Measurements from ENCODE around the gene FRMD4A.
"Not testable (repeated sequence)": the region's sequence is repeated elsewhere in the genome, so short reads cannot be mapped to it uniquely, and the experiment has no call there.

Gene FRMD4A

DNA sequence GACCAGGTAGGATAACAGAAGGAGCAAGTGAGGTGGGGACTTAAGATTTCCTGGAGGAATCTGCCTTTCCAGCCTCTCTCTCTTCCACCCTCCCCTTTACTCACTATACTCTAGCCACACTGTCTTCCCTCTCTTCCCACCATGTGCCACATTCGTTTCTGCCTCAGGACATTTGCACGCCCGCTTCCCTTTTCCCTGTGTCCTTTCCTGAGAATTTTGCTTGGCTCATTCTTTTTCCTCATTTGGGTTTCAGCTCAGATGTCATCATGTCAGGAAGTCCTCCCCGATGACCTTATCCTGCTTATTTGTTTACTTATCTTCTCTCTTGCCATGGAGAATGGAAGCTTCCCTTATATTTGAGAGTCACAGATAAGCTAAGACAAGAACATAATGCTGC, 380.2 kb downstream of the FRMD4A start:
- no peak for DNase-seq (ENCODE audit: low read depth in 2 of 2)

DNA sequence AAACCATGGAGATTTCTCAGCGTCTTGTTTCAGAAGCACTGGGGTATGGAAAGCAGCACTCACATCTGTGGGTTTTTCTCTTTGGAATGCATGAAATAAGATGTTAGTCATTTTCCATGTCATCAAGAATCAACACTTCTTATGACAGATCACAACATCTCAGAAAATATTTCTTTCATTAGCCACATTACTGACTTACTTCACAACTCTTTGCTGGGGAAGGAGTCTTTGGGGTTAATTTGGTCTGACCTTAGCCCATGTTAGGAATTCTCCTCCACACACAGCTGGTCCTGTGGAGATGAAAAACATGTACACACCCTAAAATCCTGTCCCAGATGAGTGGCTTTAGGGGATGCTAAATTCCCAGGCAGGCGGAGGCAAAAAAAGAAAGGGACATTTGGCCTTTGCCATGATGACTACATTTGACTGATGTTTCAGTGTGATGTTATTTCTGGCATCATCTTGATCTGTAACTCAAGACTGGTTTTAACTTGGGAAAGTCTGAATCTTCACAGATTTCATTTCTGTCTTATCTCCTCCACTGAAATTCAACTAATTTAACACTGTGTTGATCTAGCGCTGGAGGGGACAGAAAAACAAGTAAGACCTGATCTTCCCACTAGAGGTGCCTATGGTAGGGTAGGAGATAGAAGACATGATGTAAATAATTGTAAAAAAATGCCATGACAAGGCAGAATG, 380.7 kb downstream of the FRMD4A start:
- DNase-seq (ENCODE audit: low read depth in 2 of 2): no peak

DNA sequence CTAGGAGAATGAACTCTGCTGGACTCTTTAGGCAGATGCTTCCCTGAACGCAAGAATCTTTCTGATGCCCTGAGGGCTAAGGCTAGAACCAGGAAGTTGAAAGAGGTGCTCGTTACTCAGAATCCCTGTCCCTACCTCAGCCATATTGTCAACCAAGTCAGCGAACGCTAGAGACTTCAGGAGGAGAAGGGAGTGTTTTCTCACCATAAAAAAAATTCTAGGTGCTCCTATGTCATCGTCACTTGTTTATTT, 384.6 kb downstream of the FRMD4A start:
- DNase-seq (ENCODE audit: low read depth in 2 of 2): no peak

DNA sequence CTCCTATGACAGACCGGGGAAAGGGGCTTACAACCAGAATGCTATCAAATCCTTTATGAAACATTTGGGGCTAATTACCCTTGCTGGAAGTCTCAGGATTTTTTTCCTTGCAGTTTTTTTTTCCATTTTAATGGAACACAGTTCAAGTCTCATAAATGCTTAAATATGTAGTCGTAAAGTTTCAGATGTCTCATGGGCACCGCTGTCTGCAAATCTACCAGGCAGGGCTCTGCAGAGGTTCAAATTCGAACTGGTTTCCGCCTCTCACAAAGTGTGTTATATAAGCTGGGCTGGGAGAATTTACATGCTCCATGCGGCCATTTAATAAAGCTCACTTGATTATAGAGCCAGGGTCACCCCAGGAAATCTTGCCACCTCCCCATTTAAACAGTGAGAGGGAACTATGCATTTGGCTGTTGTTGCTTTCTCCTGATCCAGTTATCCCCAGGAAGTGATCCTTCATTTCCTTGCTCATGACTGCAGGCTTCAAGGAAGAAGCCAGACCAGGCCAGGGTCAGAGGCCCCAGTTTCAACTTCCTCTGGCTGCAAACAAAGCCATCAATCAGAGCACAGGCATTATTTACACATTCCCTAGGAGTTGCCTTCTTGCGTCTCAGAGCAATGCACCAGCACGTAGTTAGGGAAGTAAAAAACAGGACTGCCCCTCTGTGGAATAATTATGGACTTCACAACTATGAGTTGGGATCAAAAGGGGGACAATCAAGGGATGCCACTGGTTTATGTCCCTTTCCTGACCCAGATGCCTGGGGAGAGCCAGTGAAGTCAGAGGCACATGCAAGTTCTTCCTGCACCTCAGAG, 385.1 kb downstream of the FRMD4A start:
- DNase-seq (ENCODE audit: low read depth in 2 of 2): no peak

DNA sequence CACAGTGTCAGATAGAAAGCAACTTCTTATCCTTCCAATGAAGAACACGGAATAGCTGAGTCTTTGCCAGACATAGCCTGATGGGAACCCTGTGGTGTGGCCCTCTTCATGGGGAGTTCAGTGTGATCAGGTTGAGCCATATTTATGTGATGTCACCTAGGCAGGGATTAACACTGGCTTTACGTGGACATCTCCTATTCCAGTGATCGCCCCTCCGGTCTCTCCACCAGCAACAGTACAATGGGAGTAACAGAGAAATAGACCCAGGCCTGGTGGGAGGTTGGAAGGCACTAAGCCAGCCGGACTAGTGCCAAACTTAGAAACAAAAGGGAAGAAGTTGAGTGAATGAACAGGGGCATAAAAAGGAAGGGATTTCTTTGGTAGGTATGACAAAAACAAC, 385.9 kb downstream of the FRMD4A start:
- no peak for DNase-seq (ENCODE audit: low read depth in 2 of 2)

DNA sequence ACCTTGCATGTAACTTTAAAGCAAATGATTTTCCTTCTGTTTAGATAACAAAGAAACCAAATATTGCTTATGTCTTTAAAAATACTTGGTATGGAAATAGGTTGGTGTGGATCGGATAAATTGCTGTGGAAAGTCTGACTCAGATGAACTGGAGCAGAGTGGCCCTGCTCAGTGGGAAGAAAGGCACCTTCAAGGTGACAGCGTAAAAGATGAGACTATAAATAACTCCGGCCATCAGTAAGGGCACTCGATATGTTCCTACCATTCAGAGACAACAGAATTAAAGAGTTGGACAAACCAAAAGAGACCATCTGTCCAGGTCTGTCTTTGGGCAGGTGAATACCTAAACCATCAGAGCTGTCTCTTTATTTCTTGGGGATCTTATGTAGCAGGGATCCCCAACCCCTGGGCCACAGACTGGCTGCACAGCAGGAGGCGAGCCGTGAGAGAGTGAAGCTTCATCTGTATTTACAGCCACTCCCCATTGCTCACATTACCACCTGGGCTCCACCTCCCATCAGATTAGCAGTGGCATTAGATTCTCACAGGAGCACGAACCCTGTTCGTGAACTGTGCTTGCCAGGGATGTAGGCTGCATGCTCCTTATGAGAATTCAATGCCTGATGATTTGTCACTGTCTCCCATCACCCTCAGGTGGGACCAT, 386.9 kb downstream of the FRMD4A start:
- DNase-seq (ENCODE audit: low read depth in 2 of 2): no peak

DNA sequence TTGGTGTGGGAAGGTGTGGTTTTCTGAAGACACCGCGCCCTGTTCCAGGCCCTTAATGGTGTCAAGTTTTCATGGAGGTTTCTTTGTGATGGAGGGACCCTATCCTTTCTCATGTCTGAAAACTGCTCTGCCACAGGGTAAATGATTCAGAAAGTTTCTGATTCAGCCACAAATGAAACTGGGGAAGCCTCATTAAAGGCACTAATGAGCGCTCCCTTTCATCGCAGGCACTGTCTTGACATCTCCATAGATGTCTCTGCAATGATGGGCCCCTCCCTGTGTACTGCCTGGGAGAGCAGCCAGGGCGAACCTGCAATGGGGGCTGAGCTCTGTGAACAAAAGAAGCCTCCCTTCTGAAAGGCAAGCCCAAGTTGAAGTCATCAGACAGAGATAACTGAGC, 388.7 kb downstream of the FRMD4A start:
- DNase-seq (ENCODE audit: low read depth in 2 of 2): no peak

DNA sequence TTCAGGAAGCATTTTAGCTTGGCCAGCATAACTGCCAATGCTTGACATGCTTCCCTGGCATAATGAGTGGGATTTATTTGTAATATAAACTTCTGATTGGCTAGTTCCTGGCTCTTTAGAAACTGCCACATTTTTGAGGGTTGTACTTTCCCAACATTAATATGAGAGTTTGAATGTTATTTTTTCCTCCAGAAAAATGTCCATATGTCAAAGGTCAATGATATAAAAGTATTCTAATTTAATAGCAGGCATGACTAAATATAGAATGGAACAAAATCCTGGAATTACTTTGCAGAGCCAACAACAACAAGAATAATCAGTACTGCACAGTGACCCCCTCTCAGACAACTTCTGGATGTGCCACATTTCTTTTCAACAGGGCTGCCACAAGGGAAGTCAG, 391.3 kb downstream of the FRMD4A start:
- DNase-seq (ENCODE audit: low read depth in 2 of 2): no peak

DNA sequence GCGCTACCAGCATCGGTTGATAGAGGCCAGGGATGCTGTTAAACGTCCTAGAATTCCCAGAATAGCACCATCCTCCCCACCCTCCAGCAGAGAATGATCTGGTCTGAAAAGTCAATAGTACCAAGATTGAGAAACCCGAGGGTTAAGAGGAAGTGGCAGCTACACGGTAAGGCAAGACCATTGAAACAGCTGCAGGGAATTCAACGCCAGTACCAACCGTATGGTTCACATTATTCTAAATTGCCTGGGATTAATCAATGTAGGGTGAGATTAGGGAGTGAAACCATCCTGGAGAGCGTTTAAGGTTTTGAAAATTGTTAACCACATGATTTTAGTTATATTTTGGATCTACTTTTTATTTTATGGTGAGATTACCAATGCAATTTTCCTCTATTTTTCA, 391.8 kb downstream of the FRMD4A start:
- no peak for DNase-seq (ENCODE audit: low read depth in 2 of 2)

DNA sequence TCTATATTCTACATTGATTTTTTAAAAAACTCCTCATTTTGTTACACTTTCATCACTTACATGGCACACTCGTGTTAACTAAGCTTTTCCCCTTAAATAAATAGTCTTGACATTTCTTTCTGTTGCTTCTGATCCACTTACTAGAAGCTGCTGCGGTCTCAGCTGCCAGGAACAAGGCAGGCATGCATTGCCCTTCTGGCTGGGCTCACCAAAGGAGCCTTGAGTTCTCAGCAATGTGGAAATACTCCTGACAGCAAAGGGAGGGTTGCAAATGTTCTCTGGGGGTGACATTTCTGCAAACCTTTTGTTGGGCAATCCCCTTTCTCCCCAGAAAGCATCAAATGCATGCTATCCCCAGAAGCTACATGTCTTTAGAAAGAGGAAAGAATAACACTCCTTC, 393.9 kb downstream of the FRMD4A start:
- no peak for DNase-seq (ENCODE audit: low read depth in 2 of 2)

DNA sequence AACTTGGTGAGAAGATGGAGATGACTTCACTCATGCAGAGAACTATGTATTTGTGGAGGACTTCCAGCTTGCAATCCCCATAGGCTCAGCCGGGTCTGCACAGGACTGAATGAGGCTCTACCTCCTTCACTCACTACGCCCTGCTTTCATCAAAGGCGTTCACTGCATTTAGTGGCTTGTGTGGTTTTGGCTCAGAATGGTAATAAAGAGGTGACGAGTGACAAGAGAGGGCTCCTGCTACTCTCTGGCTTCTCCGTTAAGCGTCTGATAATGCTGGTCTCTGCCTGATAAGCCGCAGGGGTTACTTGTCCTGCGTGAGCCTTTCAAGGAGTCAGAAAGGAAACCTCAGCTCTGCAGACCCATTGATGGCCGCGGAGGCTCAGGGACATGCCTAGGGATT, 400.6 kb downstream of the FRMD4A start:
- DNase-seq (ENCODE audit: low read depth in 2 of 2): no peak

DNA sequence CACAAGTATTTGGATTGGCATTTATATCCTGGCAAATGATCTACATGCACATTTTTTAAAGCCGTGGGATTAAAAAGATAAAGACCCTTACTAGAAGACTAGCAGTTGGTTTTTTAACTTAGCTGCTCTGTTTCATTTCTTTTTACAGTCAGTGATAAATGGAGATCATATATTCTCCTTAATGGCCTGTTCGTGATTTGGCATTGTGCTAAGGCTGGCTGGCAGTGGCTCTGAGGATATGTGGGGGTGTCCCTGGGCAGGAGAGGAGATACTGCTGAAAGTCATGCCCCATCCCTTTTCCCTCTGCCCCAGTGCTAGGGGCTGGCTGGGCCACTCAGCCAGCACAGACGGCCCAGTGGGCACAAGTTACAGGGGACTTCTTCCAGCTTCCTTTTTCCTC, 402.3 kb downstream of the FRMD4A start:
- no peak for DNase-seq (ENCODE audit: low read depth in 2 of 2)

DNA sequence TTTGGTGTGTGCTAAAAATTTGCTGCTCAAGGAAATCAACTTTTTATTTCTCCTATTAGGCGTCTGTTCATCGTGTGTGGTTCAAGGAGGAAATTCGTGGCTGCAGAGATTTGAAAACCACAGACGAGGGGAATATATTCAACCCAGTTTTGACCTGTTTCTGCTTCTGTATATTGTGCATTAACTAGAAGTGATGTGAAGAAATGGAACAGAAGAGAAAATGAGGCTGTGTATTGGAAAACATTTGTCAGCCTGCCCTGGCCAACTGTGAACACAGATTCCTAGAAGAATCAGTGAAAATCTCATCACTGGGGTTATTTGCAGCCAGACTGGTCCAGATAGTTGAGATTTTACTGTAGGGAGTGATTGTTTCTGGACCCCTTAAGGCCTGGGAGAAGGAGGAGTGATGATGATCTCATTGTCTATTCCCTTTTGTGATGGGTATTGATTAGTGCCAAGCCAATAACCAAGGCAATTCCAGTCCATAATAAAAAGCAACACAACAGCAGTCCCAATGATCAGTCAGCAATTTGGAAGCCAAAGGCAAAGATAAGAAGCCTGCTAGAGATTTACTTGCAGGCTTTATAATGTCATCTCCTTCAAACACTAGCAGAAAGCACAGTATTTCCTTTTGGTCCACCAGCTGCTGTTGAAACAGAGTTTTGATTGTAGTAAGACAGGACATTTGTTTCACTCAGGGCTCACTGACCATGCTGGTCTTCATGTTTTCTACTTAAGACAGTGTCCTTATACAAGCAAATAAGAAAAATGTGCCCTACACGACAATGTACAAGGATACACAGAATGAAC, 404.5 kb downstream of the FRMD4A start:
- DNase-seq (ENCODE audit: low read depth in 2 of 2): no peak

DNA sequence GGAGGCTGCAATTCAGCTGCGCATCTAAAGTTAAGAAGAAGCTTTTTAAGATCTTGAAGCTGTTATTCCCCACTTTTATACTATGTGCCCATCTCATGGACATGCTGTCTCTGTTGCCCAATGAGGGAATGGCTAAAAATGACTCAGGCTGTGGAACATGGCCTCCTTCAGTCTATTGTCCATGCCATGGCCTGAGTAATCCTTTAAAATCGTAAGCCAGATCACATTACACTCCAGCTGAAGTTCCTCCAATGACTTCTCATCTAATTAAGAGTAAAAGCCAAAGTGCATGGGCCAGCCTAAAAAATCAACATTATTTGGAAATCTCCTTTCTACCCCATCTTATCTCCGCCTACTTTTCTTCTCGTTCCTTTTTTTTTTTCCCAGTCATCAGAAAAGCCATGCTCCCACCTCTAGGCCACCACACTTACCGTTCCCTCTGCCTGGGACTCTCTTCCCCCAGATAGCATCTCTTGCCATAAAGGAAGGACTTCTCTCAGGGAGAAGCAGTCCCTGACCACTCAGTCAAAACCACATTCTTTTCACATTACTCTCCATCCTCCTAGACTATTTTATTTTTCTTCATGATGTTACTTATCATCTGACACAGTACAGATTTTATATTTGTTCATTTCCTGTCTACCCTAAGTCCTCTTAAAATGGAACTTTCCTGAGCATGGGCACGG, 406.5 kb downstream of the FRMD4A start:
- no peak for DNase-seq (ENCODE audit: low read depth in 2 of 2)

DNA sequence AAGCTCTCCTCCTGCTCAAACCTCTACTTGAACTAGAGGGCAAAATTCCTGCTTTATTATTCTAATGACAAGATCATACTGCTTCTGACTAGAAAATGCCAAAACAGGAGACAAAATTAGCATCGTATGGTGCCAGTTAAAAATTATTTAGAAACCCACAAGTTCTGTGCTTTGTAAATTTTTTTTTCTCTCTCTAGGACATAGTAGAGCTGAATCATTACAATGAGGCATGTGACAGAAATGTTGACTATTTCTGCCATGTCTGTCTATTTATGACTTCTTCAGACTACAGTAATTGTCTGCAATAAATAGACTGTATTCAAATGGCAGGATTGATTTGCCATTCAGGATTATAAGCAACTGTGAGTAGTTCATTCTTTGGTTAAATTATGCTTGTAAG, 408.1 kb downstream of the FRMD4A start:
- DNase-seq (ENCODE audit: low read depth in 2 of 2): no peak

DNA sequence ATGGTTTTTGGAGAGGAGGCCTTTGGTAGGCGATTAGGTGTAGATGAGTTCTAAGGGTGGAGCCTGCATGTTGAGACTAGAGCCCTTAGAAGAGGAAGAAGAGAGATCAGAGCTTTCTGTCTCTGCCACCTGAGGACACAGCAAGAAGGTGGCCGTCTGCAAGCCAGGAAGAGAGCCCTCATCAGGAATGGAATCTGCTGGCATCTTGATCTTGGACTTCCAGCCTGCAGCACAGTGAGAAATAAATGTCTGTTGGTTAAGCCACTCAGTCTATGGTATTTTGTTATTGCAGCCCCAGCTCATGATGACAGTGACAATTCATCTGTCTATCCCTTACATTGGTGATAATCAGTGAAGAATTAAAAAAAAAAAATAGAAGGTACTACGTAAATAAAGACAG, 408.8 kb downstream of the FRMD4A start:
- DNase-seq (ENCODE audit: low read depth in 2 of 2): no peak

DNA sequence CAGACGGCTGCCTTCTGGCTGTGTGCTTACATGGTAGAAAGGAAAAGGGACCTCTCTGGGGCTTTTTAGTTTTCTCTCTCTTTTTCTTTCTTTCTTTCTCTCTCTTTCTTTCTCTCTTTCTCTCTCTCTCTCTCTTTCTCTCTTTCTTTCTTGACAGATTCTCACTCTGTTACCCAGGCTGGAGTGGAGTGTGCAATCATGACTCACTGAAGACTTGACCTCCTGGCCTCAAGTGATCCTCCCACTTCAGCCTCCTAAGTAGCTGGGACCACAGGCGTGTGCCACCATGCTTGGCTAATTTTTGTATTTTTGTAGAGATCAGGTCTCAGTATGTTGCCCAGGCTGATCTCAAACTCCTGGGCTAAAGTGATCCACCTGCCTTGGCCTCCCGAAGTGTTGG, 409.6 kb downstream of the FRMD4A start:
- not testable (repeated sequence) for DNase-seq (ENCODE audit: low read depth in 2 of 2)

DNA sequence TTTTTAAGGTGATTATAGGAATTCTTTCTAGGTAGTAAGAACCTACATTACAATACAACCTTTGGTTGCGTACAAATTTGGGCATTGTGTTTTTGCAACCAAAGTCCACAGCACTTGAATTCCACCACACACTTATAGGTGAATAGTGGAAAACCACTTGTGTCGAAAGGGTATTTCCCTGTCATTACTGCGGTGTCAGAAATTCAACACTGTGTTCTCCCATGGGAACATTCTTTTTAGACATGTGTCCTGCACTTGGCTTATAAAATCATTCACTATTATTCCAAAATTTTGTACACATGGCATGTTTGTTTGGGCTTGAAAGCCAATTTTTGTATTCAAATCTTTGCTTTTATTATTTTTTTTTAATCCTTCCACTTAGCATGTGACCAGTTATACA, 410.3 kb downstream of the FRMD4A start:
- no peak for DNase-seq (ENCODE audit: low read depth in 2 of 2)

DNA sequence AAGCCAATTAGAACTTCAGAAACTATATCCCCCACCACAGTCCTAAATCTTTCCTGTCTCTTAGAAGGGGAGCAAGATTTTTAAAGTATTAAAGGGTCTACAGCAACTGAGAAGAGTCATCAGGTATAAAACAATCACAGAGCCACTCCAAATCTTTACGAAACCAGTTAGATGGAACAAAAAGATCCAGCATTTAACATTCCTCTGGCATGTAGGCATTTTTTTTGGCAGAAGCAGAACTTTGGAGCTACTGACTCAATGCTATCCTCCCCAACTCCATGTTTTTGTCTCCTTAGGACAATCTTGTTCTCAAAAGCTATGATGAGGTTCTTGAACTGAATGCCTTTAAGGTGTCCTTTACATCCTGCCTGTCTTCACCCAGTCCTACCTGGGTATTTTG, 410.7 kb downstream of the FRMD4A start:
- no peak for DNase-seq (ENCODE audit: low read depth in 2 of 2)

DNA sequence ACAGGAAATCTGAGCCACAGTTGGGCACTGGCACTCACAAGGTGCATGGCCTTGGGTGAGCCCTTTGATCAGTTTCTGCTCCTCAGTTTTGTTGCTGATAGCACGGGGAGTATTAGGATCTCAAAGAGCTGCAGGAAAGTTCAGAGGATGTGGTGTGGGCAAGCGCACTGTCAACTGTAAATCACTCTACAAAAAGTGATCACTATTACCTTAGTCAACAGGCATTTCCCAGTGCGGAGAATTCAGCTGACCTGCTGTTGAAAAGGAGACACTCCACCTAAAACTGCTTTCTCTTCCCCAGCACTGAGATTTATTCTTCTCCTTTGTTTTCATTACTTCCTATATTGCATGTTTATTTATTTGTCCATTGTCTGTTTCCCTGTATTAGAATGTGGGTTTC, 412.9 kb downstream of the FRMD4A start:
- DNase-seq (ENCODE audit: low read depth in 2 of 2): no peak

DNA sequence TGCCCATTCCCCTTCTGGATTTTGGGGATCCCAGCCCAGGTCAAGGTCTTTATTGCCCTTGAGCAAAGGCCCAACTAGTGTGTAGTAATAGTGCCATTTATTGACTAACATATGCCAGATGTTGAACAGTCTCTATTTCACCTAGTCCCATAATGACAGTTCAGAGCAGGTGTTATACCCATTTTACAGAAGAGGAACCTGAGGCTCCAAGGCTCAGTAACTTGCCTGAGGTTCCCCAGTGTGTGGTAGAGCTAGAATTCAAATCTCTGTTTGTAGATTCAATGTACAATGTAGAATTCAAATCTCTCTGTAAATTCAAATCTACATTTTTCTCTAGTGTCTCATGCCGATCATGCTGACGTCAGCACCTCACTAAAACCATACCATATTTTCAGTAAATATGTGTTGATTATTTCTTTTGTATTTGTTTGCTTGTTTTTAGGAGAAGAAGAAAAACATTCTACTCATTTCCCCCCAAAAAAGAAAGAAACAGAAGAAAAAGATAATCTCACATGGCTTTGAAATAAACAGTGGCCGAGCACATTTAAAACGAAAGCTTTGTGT, 414.3 kb downstream of the FRMD4A start:
- no peak for DNase-seq (ENCODE audit: low read depth in 2 of 2)

DNA sequence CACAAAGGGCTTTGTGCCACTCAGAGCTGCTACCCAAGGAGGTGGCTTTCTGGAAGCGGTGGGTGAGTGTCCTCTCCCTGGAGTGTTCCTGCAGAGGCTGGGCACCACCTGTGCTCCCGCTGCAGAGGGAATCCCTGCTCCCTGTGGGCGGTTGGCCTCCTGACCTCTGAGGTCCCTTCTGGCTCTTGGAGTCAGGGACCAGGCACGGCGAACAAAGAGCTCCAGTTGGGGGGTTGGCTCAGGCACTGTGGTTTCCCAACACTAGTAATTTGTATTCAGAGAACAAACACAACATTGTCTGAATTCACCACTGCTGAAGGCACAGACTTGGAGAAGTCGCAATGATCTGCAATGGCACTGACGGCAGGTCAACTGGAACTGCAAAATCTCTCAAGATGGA, 415.0 kb downstream of the FRMD4A start:
- no peak for DNase-seq (ENCODE audit: low read depth in 2 of 2)

Measured in stimulated activated CD4-positive, alpha-beta T cell treated with anti-CD3 and anti-CD28 coated beads, Interleukin-15, amount 100 ng/mL, for 48 hours (primary cell).